ENCODE data around the gene TMEM107. TPM values are rescaled to one million over a fixed set of nuclear protein-coding genes. Genes with fewer than 3 reads are reported as not detected.
A peak's percentile ranks its signal among the peaks of the same experiment; 100 is the strongest.

The TMEM107 gene
- total RNA-seq, 4 donors from 2014 or later: 0.77 to 42.6 (median 25.1) TPM

- H3K27me3 ChIP-seq: no peaks in the 10 kb centered on the region
- peaks cover 0 to 5% of the 10 kb centered on the region in 2 donors for H3K4me1 ChIP-seq
- H3K9me3 ChIP-seq: no peaks in the 10 kb centered on the region
- intact Hi-C loops (cut with DNase I; ENCODE audit: low total_unique reads): no loop called here
- peak overlapping the region in 1 of 2 donors; percentile 80 for H3K27ac ChIP-seq
- no peak for DNase-seq
- TF ChIP-seq CTCF (IDR thresholded peaks at IDR 0.05): no peak
- TF ChIP-seq POLR2A (IDR thresholded peaks at IDR 0.05): no peak
- no peaks in the 10 kb centered on the region for H3K36me3 ChIP-seq
- H3K4me3 ChIP-seq: no peak overlapping the region
Observed at GRCh38 chr17:8141045-8141444, 35.1 kb downstream of the TMEM107 start.

GRCh38 chr17:8140065-8141029 lies 35.8 kb downstream of the TMEM107 start:
- peak in 1 of 2 donors; percentile 45 for DNase-seq
- H3K36me3 ChIP-seq: no peaks in the 10 kb centered on the region
- H3K27ac ChIP-seq: peak overlapping the region; percentile 80 to 96
- H3K4me1 ChIP-seq: peaks cover 0 to 5% of the 10 kb centered on the region in 2 donors
- no peaks in the 10 kb centered on the region for H3K27me3 ChIP-seq
- no peak overlapping the region for H3K4me3 ChIP-seq
- TF ChIP-seq CTCF (IDR thresholded peaks at IDR 0.05) (no peak), POLR2A (IDR thresholded peaks at IDR 0.05) (no peak)
- intact Hi-C loops (cut with DNase I; ENCODE audit: low total_unique reads): no loop called here
- H3K9me3 ChIP-seq: no peaks in the 10 kb centered on the region

DNA sequence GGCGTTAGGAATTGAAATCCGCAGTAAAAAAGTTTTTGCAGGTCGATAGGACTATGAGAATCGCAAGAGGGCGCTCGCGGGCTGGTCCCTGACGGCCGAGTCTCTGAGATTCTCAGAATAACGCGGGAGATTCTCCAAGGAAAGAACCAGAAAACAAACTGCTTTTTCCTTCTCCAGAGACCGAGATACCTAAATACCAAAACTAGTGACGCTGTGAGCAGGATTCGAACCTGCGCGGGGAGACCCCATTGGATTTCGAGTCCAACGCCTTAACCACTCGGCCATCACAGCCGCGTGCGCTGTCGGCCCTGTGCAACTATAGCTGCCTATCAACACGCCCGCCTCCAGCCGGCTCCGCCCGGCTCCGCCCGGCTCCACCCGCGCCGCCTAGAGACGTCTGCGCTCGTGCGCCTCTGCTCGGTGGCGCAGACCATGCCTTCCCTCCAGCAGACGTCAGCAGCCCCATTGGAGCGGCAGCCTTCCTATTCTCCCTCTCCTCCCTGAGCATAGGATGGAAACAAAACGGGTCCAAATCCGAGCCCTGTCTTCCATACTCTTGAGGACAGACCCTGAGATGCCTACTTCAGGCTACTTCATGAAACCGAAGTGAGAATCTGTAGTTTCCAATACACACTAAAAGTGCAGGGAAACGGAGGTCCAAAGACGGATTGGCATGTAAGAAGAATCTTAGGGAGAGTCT lies 37.4 kb downstream of the TMEM107 start:
- Histone ChIP-seq H3K9me3 (no peaks in the 10 kb centered on the region), H3K27me3 (no peaks in the 10 kb centered on the region), H3K4me1 (peaks cover 0 to 5% of the 10 kb centered on the region in 2 donors), H3K27ac (peak overlapping the region; percentile 80 to 96), H3K36me3 (no peaks in the 10 kb centered on the region), H3K4me3 (peak overlapping the region; percentile 8 to 13)
- intact Hi-C loops (cut with DNase I; ENCODE audit: low total_unique reads): no loop called here
- TF ChIP-seq POLR2A (IDR thresholded peaks at IDR 0.05): peak; percentile 69 to 75
- peak; percentile 85 to 89 (median 86) for TF ChIP-seq CTCF (IDR thresholded peaks at IDR 0.05)
- peak; percentile 96 to 98 for DNase-seq

DNA sequence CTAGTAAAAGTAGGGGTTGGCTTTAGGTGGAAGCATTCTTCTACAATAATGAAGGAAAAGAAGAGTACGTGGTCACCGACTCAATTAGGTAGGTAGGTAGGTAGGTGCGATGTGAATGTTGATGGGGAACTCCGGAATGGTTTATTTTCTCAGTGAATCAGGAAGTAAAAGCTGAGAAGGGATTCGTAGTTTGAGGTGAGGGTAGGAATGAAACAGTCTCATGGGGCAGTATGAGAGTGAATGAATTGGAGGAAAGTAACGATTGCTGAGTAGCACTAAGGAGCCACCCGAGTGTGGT lies 37.9 kb downstream of the TMEM107 start:
- Histone ChIP-seq H3K36me3 (no peaks in the 10 kb centered on the region), H3K27ac (peak overlapping the region; percentile 80 to 96), H3K27me3 (no peaks in the 10 kb centered on the region), H3K4me3 (peak overlapping the region in 1 of 2 donors; percentile 8), H3K9me3 (no peaks in the 10 kb centered on the region), H3K4me1 (peaks cover 0 to 5% of the 10 kb centered on the region in 2 donors)
- DNase-seq: no peak
- intact Hi-C loops (cut with DNase I; ENCODE audit: low total_unique reads): no loop called here
- no peak for TF ChIP-seq POLR2A (IDR thresholded peaks at IDR 0.05)
- no peak for TF ChIP-seq CTCF (IDR thresholded peaks at IDR 0.05)
